Rectal smooth muscle tissue (tissue), 1 donor: ENCODE results near the gene SH2D7.

Source experiments
- H3K27ac ChIP-seq: one replicate; pipeline ENCODE4 v1.7.0; 2013; ENCODE audit warnings: low read depth, low read length, inconsistent platforms
- H3K27me3 ChIP-seq: one replicate; pipeline ENCODE4 v1.7.0; 2013; ENCODE audit warnings: low read length; ENCODE audit not compliant: control insufficient read depth, insufficient read depth
- H3K36me3 ChIP-seq: one replicate; pipeline ENCODE4 v1.7.0; 2013; ENCODE audit warnings: low read length; ENCODE audit not compliant: control insufficient read depth, insufficient read depth
- H3K4me1 ChIP-seq: one replicate; pipeline ENCODE4 v1.7.0; 2013; ENCODE audit warnings: low read length; ENCODE audit not compliant: control insufficient read depth, insufficient read depth
- H3K4me3 ChIP-seq: one replicate; pipeline ENCODE4 v1.7.0; 2013; ENCODE audit warnings: low read length
- H3K9ac ChIP-seq: one replicate; pipeline ENCODE4 v1.7.0; 2013; ENCODE audit warnings: low read length

SH2D7 gene

GRCh38 chr15:78064544-78064943 is 27.8 kb upstream of the SH2D7 start:
- Histone ChIP-seq H3K4me3 (no peak overlapping the region), H3K27me3 (no peaks in the 10 kb centered on the region), H3K27ac (peak overlapping the region; percentile 51), H3K4me1 (peaks cover 44% of the 10 kb centered on the region), H3K36me3 (no peaks in the 10 kb centered on the region), H3K9ac (no peak overlapping the region)

GRCh38 chr15:78065284-78065872 is 27.0 kb upstream of the SH2D7 start:
- Histone ChIP-seq H3K36me3 (no peaks in the 10 kb centered on the region), H3K9ac (no peak overlapping the region), H3K27me3 (no peaks in the 10 kb centered on the region), H3K4me3 (no peak overlapping the region), H3K27ac (peak overlapping the region; percentile 51), H3K4me1 (peaks cover 44% of the 10 kb centered on the region)

GRCh38 chr15:78065973-78066946 is 26.1 kb upstream of the SH2D7 start:
- no peak overlapping the region for H3K4me3 ChIP-seq

GRCh38 chr15:78067328-78068228 is 24.8 kb upstream of the SH2D7 start:
- no peak overlapping the region for H3K9ac ChIP-seq
- H3K36me3 ChIP-seq: no peaks in the 10 kb centered on the region
- H3K4me3 ChIP-seq: no peak overlapping the region
- H3K4me1 ChIP-seq: peaks cover 44% of the 10 kb centered on the region
- H3K27me3 ChIP-seq: no peaks in the 10 kb centered on the region
- H3K27ac ChIP-seq: peak overlapping the region; percentile 19

More at GRCh38 chr15:78065973-78066946, 26.1 kb upstream of the SH2D7 start:
- H3K4me1 ChIP-seq: peaks cover 44% of the 10 kb centered on the region
- H3K36me3 ChIP-seq: no peaks in the 10 kb centered on the region
- no peak overlapping the region for H3K9ac ChIP-seq
- no peaks in the 10 kb centered on the region for H3K27me3 ChIP-seq
- H3K27ac ChIP-seq: peak overlapping the region; percentile 25

- no peaks in the 10 kb centered on the region for H3K27me3 ChIP-seq
- no peak overlapping the region for H3K9ac ChIP-seq
- no peak overlapping the region for H3K27ac ChIP-seq
- H3K4me1 ChIP-seq: peaks cover 44% of the 10 kb centered on the region
- H3K4me3 ChIP-seq: peak overlapping the region; percentile 7
- no peaks in the 10 kb centered on the region for H3K36me3 ChIP-seq
Measured at GRCh38 chr15:78069052-78069414, 23.3 kb upstream of the SH2D7 start.

GRCh38 chr15:78069462-78070029 is 22.8 kb upstream of the SH2D7 start:
- peak overlapping the region; percentile 7 for H3K4me3 ChIP-seq
- peaks cover 44% of the 10 kb centered on the region for H3K4me1 ChIP-seq
- no peaks in the 10 kb centered on the region for H3K36me3 ChIP-seq
- H3K9ac ChIP-seq: no peak overlapping the region
- H3K27me3 ChIP-seq: no peaks in the 10 kb centered on the region
- peak overlapping the region; percentile 21 for H3K27ac ChIP-seq

- Histone ChIP-seq H3K27me3 (no peaks in the 10 kb centered on the region), H3K4me3 (no peak overlapping the region), H3K36me3 (no peaks in the 10 kb centered on the region), H3K27ac (no peak overlapping the region), H3K4me1 (peaks cover 38% of the 10 kb centered on the region), H3K9ac (no peak overlapping the region)
Measured at GRCh38 chr15:78070049-78070700, 22.2 kb upstream of the SH2D7 start.

GRCh38 chr15:78071383-78071782 is 21.0 kb upstream of the SH2D7 start:
- Histone ChIP-seq H3K4me3 (no peak overlapping the region), H3K4me1 (peaks cover 32% of the 10 kb centered on the region), H3K27me3 (no peaks in the 10 kb centered on the region), H3K36me3 (no peaks in the 10 kb centered on the region), H3K9ac (no peak overlapping the region), H3K27ac (no peak overlapping the region)

- Histone ChIP-seq H3K4me3 (no peak overlapping the region), H3K9ac (no peak overlapping the region), H3K27ac (peak overlapping the region; percentile 46), H3K4me1 (peaks cover 29% of the 10 kb centered on the region), H3K27me3 (no peaks in the 10 kb centered on the region), H3K36me3 (no peaks in the 10 kb centered on the region)
Measured at GRCh38 chr15:78072080-78072892, 20.1 kb upstream of the SH2D7 start.

GRCh38 chr15:78073046-78073787 is 19.1 kb upstream of the SH2D7 start:
- Histone ChIP-seq H3K27me3 (no peaks in the 10 kb centered on the region), H3K36me3 (no peaks in the 10 kb centered on the region), H3K27ac (peak overlapping the region; percentile 46), H3K4me1 (peaks cover 20% of the 10 kb centered on the region), H3K4me3 (no peak overlapping the region), H3K9ac (no peak overlapping the region)
